H1 (cell line): ENCODE measurements around the gene BCAS4. TPM values are rescaled to one million over a fixed set of nuclear protein-coding genes. Genes with fewer than 3 reads are reported as not detected.

Source experiments
- CTCF ChIA-PET: fragments of 300-600 bp; sonication (Branson Sonifier 250); formaldehyde crosslinking; loops from one replicate; lab custom pipeline; 2021; ENCODE audit not compliant: partially characterized antibody; lab: Charles Lee
- POLR2A ChIA-PET: fragments of 300-600 bp; sonication (Branson Sonifier 250); formaldehyde crosslinking; loops from one replicate; lab custom pipeline; 2021; ENCODE audit warnings: inconsistent platforms; ENCODE audit not compliant: partially characterized antibody; lab: Charles Lee
- DNase-seq, 2 experiments: peaks; one replicate each; pipeline versions ENCODE4 v3.0.0 to v3.0.0-alpha.2; 2010 to 2022; ENCODE audit warnings: low spot score in 2 of 2, low read depth in 1 of 2, mixed read lengths in 1 of 2
- FAIRE-seq: peaks from 2 replicates; lab custom pipeline; 2011; peaks lifted over from hg19 to GRCh38; lab: Jason Lieb, UNC
- H2AFZ ChIP-seq: 2 replicates; pipeline ENCODE4 v1.8.1; 2012; ENCODE audit warnings: low read length, inconsistent platforms
- H2AK5ac ChIP-seq: 2 replicates; pipeline ENCODE4 v1.6.1; 2013; ENCODE audit warnings: low read depth, low read length
- H2BK120ac ChIP-seq: replicated peaks from 2 replicates; pipeline ENCODE3; 2013; ENCODE audit warnings: low read depth, low read length, inconsistent platforms
- H2BK12ac ChIP-seq: 2 replicates; pipeline ENCODE4 v1.6.1; 2013; ENCODE audit warnings: low read depth, low read length
- H2BK15ac ChIP-seq: 2 replicates; pipeline ENCODE4 v1.6.1; 2013; ENCODE audit warnings: low read length
- H2BK20ac ChIP-seq: 2 replicates; pipeline ENCODE4 v1.6.1; 2013; ENCODE audit warnings: low read length
- H2BK5ac ChIP-seq: 2 replicates; pipeline ENCODE4 v1.6.1; 2013; ENCODE audit warnings: low read depth, low read length
- H3K14ac ChIP-seq: 2 replicates; pipeline ENCODE4 v1.6.1; 2013; ENCODE audit warnings: inconsistent platforms; ENCODE audit not compliant: insufficient read length
- H3K18ac ChIP-seq: 2 replicates; pipeline ENCODE4 v1.6.1; 2013; ENCODE audit warnings: low read length; ENCODE audit errors: extremely low read depth
- H3K23ac ChIP-seq: 2 replicates; pipeline ENCODE4 v1.6.1; 2013; ENCODE audit warnings: inconsistent platforms; ENCODE audit not compliant: insufficient read length
- H3K23me2 ChIP-seq: 2 replicates; pipeline ENCODE4 v1.6.1; 2013; ENCODE audit warnings: low read depth, low read length
- H3K27ac ChIP-seq: 2 replicates; pipeline ENCODE4 v1.6.1; 2011; ENCODE audit warnings: low read depth, low read length, inconsistent platforms
- H3K27me3 ChIP-seq, 4 experiments: replicated peaks in 1 of 4; 1 replicate in 1 of 4; 2 replicates in 3 of 4; pipeline versions ENCODE4 v1.6.1 to v1.8.1; 2011 to 2013; ENCODE audit warnings: low read length in 3 of 4, mild to moderate bottlenecking in 3 of 4, inconsistent platforms in 2 of 4, mixed read lengths in 2 of 4, moderate library complexity in 1 of 4; ENCODE audit not compliant: control insufficient read depth in 3 of 4, insufficient read depth in 3 of 4; ENCODE audit errors: extremely low read depth in 1 of 4
- H3K36me3 ChIP-seq, 4 experiments: 2 replicates each; pipeline versions ENCODE4 v1.6.1 to v1.8.1; 2011 to 2013; ENCODE audit warnings: mild to moderate bottlenecking in 4 of 4, low read length in 3 of 4, moderate library complexity in 2 of 4, control low read depth in 1 of 4, inconsistent platforms in 1 of 4; ENCODE audit not compliant: insufficient read depth in 4 of 4, control insufficient read depth in 2 of 4
- H3K4ac ChIP-seq: replicated peaks from 2 replicates; pipeline ENCODE3; 2013; ENCODE audit warnings: low read length, low read depth, mixed read lengths, inconsistent platforms; ENCODE audit not compliant: insufficient read length
- H3K4me1 ChIP-seq, 4 experiments: replicated peaks in 1 of 4; 1 replicate in 1 of 4; 2 replicates in 3 of 4; pipeline versions ENCODE4 v1.6.1 to v1.8.1; 2011 to 2013; ENCODE audit warnings: low read length in 3 of 4, inconsistent platforms in 2 of 4, mixed read lengths in 1 of 4; ENCODE audit not compliant: insufficient read depth in 4 of 4, control insufficient read depth in 3 of 4
- H3K4me2 ChIP-seq, 2 experiments: 2 replicates each; pipeline versions ENCODE4 v1.6.1 to v1.8.1; 2011 to 2013; ENCODE audit warnings: low read depth in 2 of 2, low read length in 2 of 2, control low read depth in 1 of 2, inconsistent platforms in 1 of 2, mild to moderate bottlenecking in 1 of 2; ENCODE audit not compliant: insufficient read depth in 1 of 2
- H3K4me3 ChIP-seq, 4 experiments: fragments of 200-600, 300-600 bp in 1 of 4; sonication (generic), shearing (Covaris generic), sonication (Bioruptor Twin) in 1 of 4; 2 replicates each; pipeline versions ENCODE4 v1.5.1 to v1.8.1; 2011 to 2016; ENCODE audit warnings: low read length in 4 of 4, low read depth in 3 of 4, control low read depth in 2 of 4, inconsistent platforms in 2 of 4, mild to moderate bottlenecking in 2 of 4, mixed read lengths in 1 of 4, moderate library complexity in 1 of 4; ENCODE audit not compliant: insufficient read depth in 2 of 4; ENCODE audit errors: extremely low read depth in 1 of 4
- H3K56ac ChIP-seq: replicated peaks from 2 replicates; pipeline ENCODE3; 2013; ENCODE audit warnings: low read depth, mild to moderate bottlenecking, mixed read lengths, low read length, inconsistent platforms; ENCODE audit not compliant: insufficient read length
- H3K79me1 ChIP-seq: 2 replicates; pipeline ENCODE4 v1.6.1; 2013; ENCODE audit warnings: low read depth, low read length, control low read depth
- H3K79me2 ChIP-seq, 2 experiments: 2 replicates each; pipeline versions ENCODE4 v1.6.1 to v1.8.1; 2012 to 2013; ENCODE audit warnings: low read length in 2 of 2, mild to moderate bottlenecking in 2 of 2, inconsistent platforms in 1 of 2; ENCODE audit not compliant: insufficient read depth in 2 of 2, control insufficient read depth in 1 of 2
- H3K9ac ChIP-seq, 4 experiments: replicated peaks in 1 of 4; 1 replicate in 1 of 4; 2 replicates in 3 of 4; pipeline versions ENCODE4 v1.6.1 to v1.8.1; 2011 to 2013; ENCODE audit warnings: low read depth in 3 of 4, low read length in 3 of 4, control low read depth in 2 of 4, mild to moderate bottlenecking in 2 of 4, moderate library complexity in 2 of 4, inconsistent platforms in 1 of 4; ENCODE audit errors: extremely low read depth in 1 of 4
- H3K9me3 ChIP-seq, 2 experiments: 2 replicates each; pipeline versions ENCODE4 v1.6.1 to v1.8.1; 2012 to 2013; ENCODE audit warnings: mild to moderate bottlenecking in 2 of 2, moderate library complexity in 2 of 2, control low read depth in 1 of 2, inconsistent platforms in 1 of 2, low read depth in 1 of 2, low read length in 1 of 2, mixed read lengths in 1 of 2; ENCODE audit not compliant: insufficient read depth in 2 of 2
- H4K20me1 ChIP-seq, 2 experiments: replicated peaks in 1 of 2; 2 replicates each; pipeline versions ENCODE3 to v1.8.1; 2011 to 2013; ENCODE audit warnings: inconsistent platforms in 2 of 2, low read length in 2 of 2, mild to moderate bottlenecking in 1 of 2; ENCODE audit not compliant: insufficient read depth in 2 of 2, control insufficient read depth in 1 of 2
- H4K5ac ChIP-seq: 2 replicates; pipeline ENCODE4 v1.6.1; 2013; ENCODE audit warnings: low read length, low read depth, mixed read lengths, inconsistent platforms; ENCODE audit not compliant: insufficient read length
- H4K8ac ChIP-seq: 2 replicates; pipeline ENCODE4 v1.8.0; 2013; ENCODE audit warnings: mild to moderate bottlenecking, moderate library complexity, low read length, inconsistent platforms; ENCODE audit not compliant: insufficient read depth; ENCODE audit errors: extremely low read depth
- H4K91ac ChIP-seq: replicated peaks from 2 replicates; pipeline ENCODE3; 2013; ENCODE audit warnings: low read length, mixed read lengths, inconsistent platforms; ENCODE audit not compliant: insufficient read length
- GABPA ChIP-seq: IDR thresholded peaks from 2 replicates; pipeline ENCODE4 v1.6.1; 2011; ENCODE audit warnings: mild to moderate bottlenecking, low read length, moderate library complexity, borderline replicate concordance; ENCODE audit not compliant: insufficient read depth
- RFX5 ChIP-seq: IDR thresholded peaks from 2 replicates; pipeline ENCODE4 v1.6.1; 2011; ENCODE audit warnings: low read depth, low read length, improper control_type of control experiment, borderline replicate concordance
- RNF2 ChIP-seq: fragments of 200-900, 300-1000 bp; sonication (generic); IDR thresholded peaks from 2 replicates; pipeline ENCODE4 v1.7.1; 2016; ENCODE audit warnings: borderline replicate concordance, low read depth, mild to moderate bottlenecking, antibody characterized with exemption, low read length; ENCODE audit not compliant: poor library complexity, severe bottlenecking; ENCODE audit errors: missing control alignments
- SP2 ChIP-seq: IDR thresholded peaks from 2 replicates; pipeline ENCODE4 v1.6.1; 2012; ENCODE audit warnings: mild to moderate bottlenecking, low read length, inconsistent platforms
- SP4 ChIP-seq: IDR thresholded peaks from 2 replicates; pipeline ENCODE4 v1.6.1; 2012; ENCODE audit warnings: low read length, inconsistent platforms
- WGBS, 2 experiments: shearing (Covaris generic) in 1 of 2; methylation state at CpG; one replicate each; pipeline versions ENCODE4 v1.1.6 to v1.1.7; 2013 to 2015; ENCODE audit warnings: low lambda C conversion rate in 2 of 2, mixed read lengths in 2 of 2, inconsistent platforms in 1 of 2, low coverage in 1 of 2, missing lambda C conversion rate in 1 of 2; ENCODE audit not compliant: insufficient replicate concordance in 2 of 2, insufficient coverage in 1 of 2, insufficient read length in 1 of 2; ENCODE audit errors: extremely low coverage in 1 of 2, missing lambda C conversion rate in 1 of 2; 5-methylcytosine and 5-hydroxymethylcytosine counted together
- polyA plus RNA-seq, 7 experiments: library from polyadenylated mRNA; depleted of rRNA in 3 of 7; stranded (reverse) in 5 of 7; unstranded in 2 of 7; fragments of >200 nt in 5 of 7; fragments of 200-250 nt in 2 of 7; gene quantifications; 1 replicate in 5 of 7; 2 replicates in 1 of 7; 4 replicates in 1 of 7; pipeline versions ENCODE4 v1.2.1 to v1.2.3, GENCODE V29; 2011 to 2013; ENCODE audit warnings: missing spikeins in 2 of 7, mixed read lengths in 2 of 7
- total RNA-seq: library from RNA; stranded (reverse); fragmentation: NEBNext Ultra II Directional; extraction: Animal tissue kit (Norgen Biotek cat#: 25700); gene quantifications from 2 replicates; pipeline ENCODE4 v1.2.1, GENCODE V29; 2021
- TF ChIP-seq, protein P1 (sequence below): IDR thresholded peaks from 2 replicates; pipeline ENCODE4 v1.6.1; 2011; ENCODE audit warnings: low read depth, mild to moderate bottlenecking, low read length; ENCODE audit not compliant: insufficient read depth

BCAS4 gene
- total and polyA plus RNA-seq, 2 of the 8 experiments (the other 6 are each of a cell fraction or from before 2014, with no cell fraction given): 21.2 to 23.6 TPM

GRCh38 chr20:50797142-50797541 is 2.3 kb downstream of the BCAS4 start:
- no peak for FAIRE-seq
- TF ChIP-seq RNF2: no peak
- no peak for TF ChIP-seq SP4
- TF ChIP-seq SP2: no peak
- TF ChIP-seq, protein P1, sequence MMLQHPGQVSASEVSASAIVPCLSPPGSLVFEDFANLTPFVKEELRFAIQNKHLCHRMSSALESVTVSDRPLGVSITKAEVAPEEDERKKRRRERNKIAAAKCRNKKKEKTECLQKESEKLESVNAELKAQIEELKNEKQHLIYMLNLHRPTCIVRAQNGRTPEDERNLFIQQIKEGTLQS: no peak
- TF ChIP-seq GABPA: no peak
- no peak for TF ChIP-seq RFX5
- TF ChIP-seq, all 59 proteins: peak for 0
- Histone ChIP-seq H4K5ac (no peak overlapping the region), H3K79me1 (peaks cover 4% of the 10 kb centered on the region), H3K4me3 (no peak overlapping the region), H2BK5ac (no peak overlapping the region), H3K9ac (no peak overlapping the region), H3K36me3 (no peaks in the 10 kb centered on the region), H2BK12ac (no peak overlapping the region), H2AK5ac (no peak overlapping the region), H3K27ac (no peak overlapping the region), H2BK15ac (no peak overlapping the region), H3K79me2 (no peaks in the 10 kb centered on the region; a peak in 1 of 4 replicates), H3K18ac (no peak overlapping the region), H3K56ac (no peak overlapping the region), H4K8ac (no peak overlapping the region), H3K4ac (no peak overlapping the region), H3K23me2 (peaks cover 1% of the 10 kb centered on the region; the same call in 1 of the 2 replicates), H2AFZ (no peak overlapping the region), H3K9me3 (no peaks in the 10 kb centered on the region), H3K27me3 (no peaks in the 10 kb centered on the region; a peak in 1 of 7 replicates), H3K23ac (no peak overlapping the region), H4K20me1 (peaks cover 0 to under 1% of the 10 kb centered on the region in 2 experiments), H2BK120ac (no peak overlapping the region), H3K4me1 (peaks cover 0 to 6% (median 0%) of the 10 kb centered on the region in 4 experiments; a peak in 2 of 7 replicates), H2BK20ac (no peak overlapping the region), H3K14ac (no peak overlapping the region), H4K91ac (no peak overlapping the region), H3K4me2 (no peak overlapping the region)
- ChIA-PET CTCF (no interaction called here), POLR2A (interaction anchor here (0.5 kb wide), 1 partner anchor 1004 kb away, joined by 3 read pairs; no protein-coding TSS in a partner anchor)
- WGBS, 2 experiments: 89% methylated on average over 4 of the region's 4 CpGs; no CpG with 5 or more reads in 1 of the 2 experiments
- no peak for DNase-seq
